Measurements from ENCODE around the gene FARS2.

- TF ChIP-seq CTCF (IDR thresholded peaks at IDR 0.05) = no peak
- no peak for TF ChIP-seq POLR2A (IDR thresholded peaks at IDR 0.05; ENCODE audit: low read depth)
Measured at GRCh38 chr6:5403076-5403475, 141.8 kb downstream of the FARS2 start.
